Activated T-helper 9 cell treated with anti-CD3 and anti-CD28 coated beads, Interleukin-2, amount 50 U/mL, for 16 hours (primary cell): ENCODE measurements around the gene GAGE12H.
"Not testable (repeated sequence)": the region's sequence is repeated elsewhere in the genome, so short reads cannot be mapped to it uniquely, and the experiment has no call there.

ENCODE experiments used
- DNase-seq: peaks from one replicate; pipeline ENCODE4 v3.0.0-alpha.2; 2020; ENCODE audit warnings: low read depth

The GAGE12H gene, protein sequence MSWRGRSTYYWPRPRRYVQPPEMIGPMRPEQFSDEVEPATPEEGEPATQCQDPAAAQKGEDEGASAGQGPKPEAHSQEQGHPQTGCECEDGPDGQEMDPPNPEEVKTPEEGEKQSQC

GRCh38 chrX:49579649-49580048, at the start of gene GAGE12H:
TSS of gene GAGE12H (plus strand) at chrX:49579949. CDS start at chrX:49581104, 1,155 bp downstream.
- DNase-seq: not testable (repeated sequence)

- not testable (repeated sequence) for DNase-seq
These were observed 47.9 kb upstream of the GAGE12H start, which contains the start of gene GAGE12C for GRCh38 chrX:49531877-49532276. TSS of gene GAGE12C (plus strand) at chrX:49532177. CDS start at chrX:49533332, 1,155 bp downstream.

GRCh38 chrX:49541433-49541832, 38.3 kb upstream of the GAGE12H start, which contains the start of gene GAGE12D:
TSS of gene GAGE12D (plus strand) at chrX:49541733. CDS start at chrX:49542888, 1,155 bp downstream.
- not testable (repeated sequence) for DNase-seq

DNA sequence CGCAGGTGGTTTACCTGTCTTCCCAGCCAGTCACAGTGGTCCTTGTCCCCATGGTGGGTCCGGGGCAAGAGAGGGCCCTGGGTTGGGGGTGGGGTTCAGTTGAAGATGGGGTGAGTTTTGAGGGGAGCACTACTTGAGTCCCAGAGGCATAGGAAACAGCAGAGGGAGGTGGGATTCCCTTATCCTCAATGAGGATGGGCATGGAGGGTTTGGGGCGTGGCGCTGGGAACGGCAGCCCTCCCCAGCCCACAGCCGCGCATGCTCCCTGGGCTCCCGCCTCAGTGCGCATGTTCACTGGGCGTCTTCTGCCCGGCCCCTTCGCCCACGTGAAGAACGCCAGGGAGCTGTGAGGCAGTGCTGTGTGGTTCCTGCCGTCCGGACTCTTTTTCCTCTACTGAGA, 28.8 kb upstream of the GAGE12H start, which contains the start of gene GAGE12E:
Gene GAGE12E, plus strand, starts transcription at position 301 of the 400 bp plus-strand sequence. CDS start 1,155 bp downstream, outside the sequence.
- not testable (repeated sequence) for DNase-seq

DNA sequence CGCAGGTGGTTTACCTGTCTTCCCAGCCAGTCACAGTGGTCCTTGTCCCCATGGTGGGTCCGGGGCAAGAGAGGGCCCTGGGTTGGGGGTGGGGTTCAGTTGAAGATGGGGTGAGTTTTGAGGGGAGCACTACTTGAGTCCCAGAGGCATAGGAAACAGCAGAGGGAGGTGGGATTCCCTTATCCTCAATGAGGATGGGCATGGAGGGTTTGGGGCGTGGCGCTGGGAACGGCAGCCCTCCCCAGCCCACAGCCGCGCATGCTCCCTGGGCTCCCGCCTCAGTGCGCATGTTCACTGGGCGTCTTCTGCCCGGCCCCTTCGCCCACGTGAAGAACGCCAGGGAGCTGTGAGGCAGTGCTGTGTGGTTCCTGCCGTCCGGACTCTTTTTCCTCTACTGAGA, 19.2 kb upstream of the GAGE12H start, which contains the start of gene GAGE12F:
Gene GAGE12F, plus strand, starts transcription at position 301 of the 400 bp plus-strand sequence. CDS start 1,155 bp downstream, outside the sequence.
- DNase-seq: not testable (repeated sequence)

DNA sequence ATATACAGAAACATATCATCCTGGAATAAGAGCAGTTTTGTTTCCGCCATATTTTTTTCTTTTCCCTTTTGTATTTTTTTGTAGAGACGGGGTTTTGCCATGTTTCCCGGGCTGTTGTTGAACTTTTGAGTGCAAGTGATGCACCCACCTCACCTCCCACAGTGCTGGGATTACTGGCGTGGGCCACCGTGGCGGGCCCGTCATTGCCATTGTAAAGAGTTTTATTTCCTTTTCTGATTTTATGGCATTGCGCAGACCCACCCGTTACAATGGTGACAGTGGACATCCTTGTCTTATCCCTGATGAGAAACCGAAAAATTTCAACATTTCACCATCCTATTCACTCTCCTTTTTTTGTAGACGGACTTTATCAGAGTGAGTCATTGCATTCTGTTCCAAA, 11.0 kb upstream of the GAGE12H start:
- not testable (repeated sequence) for DNase-seq

DNA sequence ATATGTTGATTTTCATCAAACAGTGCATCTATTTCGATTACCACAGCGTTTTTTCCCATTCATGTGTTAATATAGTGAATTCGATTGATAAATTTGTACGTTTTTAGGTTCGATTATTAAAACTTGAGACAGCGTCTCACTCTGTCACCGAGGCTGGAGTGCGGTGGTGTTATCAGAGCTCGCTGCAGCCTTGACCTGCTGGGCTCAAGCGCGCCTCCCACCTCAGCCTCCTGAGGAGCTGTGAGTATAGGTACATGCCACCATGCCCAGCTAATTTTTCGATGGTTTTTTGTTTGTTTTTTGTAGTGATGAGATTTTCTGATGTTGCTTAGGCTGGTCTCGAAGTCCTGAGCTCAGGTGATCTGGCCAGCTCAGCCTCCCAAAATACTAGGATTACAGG, 10.6 kb upstream of the GAGE12H start:
- not testable (repeated sequence) for DNase-seq

- not testable (repeated sequence) for DNase-seq
These were observed 9.6 kb upstream of the GAGE12H start, which contains the start of gene GAGE12G for GRCh38 chrX:49570100-49570499. TSS of gene GAGE12G (plus strand) at chrX:49570400. CDS start at chrX:49571555, 1,155 bp downstream.

GRCh38 chrX:49589196-49589595, 9.4 kb downstream of the GAGE12H start, which contains the start of gene GAGE2A:
TSS of gene GAGE2A (plus strand) at chrX:49589496. CDS start at chrX:49590651, 1,155 bp downstream.
- not testable (repeated sequence) for DNase-seq

DNA sequence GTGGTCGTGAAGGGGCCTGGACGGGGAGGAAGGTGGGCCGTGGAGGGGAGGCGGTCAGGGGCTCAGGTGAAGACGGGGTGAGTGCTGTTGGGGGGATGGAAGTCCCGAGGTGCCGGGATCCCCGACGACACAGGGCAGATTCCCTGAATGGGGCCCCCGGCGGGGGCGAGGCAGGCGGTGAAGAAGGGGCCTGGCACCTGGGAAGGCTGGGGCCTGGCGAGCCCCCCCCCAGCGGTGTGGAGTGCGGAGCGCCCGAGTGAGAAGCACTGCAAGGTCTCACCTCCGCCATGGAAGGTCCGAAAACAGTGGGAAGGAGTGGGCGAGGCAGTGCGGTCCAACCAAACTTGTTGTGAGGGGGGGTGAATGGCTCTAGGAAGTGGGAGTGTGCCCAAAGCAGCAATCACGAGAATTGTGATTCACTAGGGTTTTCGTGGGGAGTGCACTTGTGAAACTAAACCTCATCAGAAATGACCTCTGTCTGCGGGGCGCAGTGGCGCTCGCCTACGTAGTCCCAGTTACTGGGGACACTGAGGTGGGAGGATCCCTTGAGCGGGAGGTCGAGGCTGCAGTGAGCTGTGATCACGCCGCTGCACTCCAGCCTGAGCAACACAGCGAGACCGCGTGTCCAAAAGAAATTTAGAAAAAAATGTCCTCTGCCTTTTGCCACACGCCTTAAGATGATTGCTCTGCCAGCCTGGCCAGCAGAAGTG, 10.2 kb downstream of the GAGE12H start:
- not testable (repeated sequence) for DNase-seq

DNA sequence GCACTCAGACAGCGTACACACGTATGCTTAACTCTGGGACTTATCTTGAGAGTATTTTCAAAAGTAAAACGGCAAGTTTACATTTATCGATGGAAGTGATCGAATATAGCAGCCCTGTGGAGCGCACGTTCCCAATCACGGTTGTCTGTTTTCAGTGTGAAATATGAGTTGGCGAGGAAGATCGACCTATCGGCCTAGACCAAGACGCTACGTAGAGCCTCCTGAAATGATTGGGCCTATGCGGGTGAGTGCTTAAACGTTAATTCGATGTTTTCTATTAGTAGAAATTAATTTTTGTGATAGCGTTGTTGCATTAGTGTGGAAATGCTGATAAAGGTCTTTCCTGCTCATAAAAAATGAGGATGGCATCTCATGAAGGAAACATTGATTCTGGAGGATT, 10.7 kb downstream of the GAGE12H start:
- not testable (repeated sequence) for DNase-seq

GRCh38 chrX:49598720-49599119, 19.0 kb downstream of the GAGE12H start, which contains the start of gene GAGE1:
TSS of gene GAGE1 (plus strand) at chrX:49599020. CDS start at chrX:49600175, 1,155 bp downstream.
- DNase-seq: not testable (repeated sequence)

DNA sequence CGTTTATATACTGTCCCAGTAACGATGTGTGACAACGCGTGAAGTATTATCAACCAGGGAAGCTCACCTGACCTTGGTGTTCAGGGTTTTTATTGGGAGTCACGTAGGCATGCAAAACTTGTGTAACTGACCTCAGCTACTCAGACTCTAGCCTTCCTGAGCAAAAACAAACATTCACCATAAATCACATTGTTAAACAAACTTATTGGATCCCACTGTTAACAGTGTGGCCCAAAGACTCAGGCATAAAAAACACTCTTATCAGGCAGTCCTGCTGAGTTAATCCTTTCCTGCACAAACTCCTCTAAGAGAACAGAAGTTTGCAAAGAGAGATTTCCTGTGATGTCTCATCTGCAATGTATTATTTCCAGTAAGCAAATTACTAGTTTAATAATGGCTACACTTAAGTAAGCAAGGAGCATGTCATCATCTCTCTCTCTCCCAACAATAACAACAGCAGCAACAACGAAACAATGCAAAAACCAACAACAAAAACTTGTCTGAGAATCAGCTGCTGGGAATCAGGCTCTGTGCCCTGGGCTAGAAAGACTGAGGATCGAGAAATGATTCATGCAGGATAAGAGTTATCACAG, 31.1 kb downstream of the GAGE12H start:
- no peak for DNase-seq

GRCh38 chrX:49618574-49618973, 38.8 kb downstream of the GAGE12H start:
- DNase-seq: no peak

DNA sequence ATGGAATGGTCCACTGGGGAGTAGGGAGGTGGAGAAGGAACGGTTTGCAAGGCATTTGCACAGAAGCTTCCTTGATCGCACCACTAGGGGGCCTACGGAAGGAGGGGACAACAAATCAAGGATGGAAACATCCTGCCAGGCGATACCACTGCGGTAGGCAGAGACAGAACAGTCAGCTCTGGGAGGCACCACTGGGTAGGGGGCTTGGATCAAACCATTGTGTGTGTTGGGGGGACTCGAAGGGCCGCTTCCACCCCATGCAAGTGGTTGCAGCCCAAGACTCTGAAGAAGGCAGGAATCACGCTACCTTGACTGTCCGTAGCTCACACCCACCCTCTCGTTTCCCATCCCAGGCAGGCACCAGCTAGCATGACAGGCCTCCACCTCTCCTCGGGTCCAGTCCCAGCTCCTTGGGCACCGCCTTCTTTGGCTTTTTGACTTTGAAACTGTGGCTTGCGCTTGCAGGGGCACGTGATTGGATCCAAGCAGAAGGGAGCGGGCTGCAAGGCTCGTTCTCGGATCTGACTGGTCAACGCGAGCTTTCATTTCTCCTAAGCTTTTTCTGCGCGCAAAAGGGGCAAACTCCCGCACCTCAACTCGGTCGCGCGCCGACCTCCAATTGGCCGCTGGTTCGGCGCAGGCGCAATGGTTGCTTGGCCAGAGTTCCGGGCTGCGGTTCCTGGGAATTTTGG, 47.5 kb downstream of the GAGE12H start:
- DNase-seq: peak; percentile 13
